Endodermal cell (in vitro differentiated cells): ENCODE measurements around the gene CFAP69. TPM values are rescaled to one million over a fixed set of nuclear protein-coding genes. Genes with fewer than 3 reads are reported as not detected.

Experiments
- DNase-seq: peaks from one replicate; pipeline ENCODE4 v3.0.0-alpha.2; 2017
- H3K27ac ChIP-seq: 2 replicates; pipeline ENCODE4 v1.5.1; 2013; ENCODE audit warnings: mild to moderate bottlenecking, low read depth, low read length, moderate library complexity
- H3K27me3 ChIP-seq: 2 replicates; pipeline ENCODE4 v1.6.1; 2013; ENCODE audit warnings: mild to moderate bottlenecking, low read length, moderate library complexity; ENCODE audit not compliant: insufficient read depth, control insufficient read depth, poor library complexity, severe bottlenecking
- H3K36me3 ChIP-seq: 2 replicates; pipeline ENCODE4 v1.7.0; 2013; ENCODE audit warnings: mild to moderate bottlenecking, low read length, moderate library complexity; ENCODE audit not compliant: control insufficient read depth, insufficient read depth
- H3K4me1 ChIP-seq: one replicate; pipeline ENCODE4 v1.7.0; 2013; ENCODE audit warnings: low read length; ENCODE audit not compliant: control insufficient read depth, insufficient read depth
- H3K4me3 ChIP-seq: 2 replicates; pipeline ENCODE4 v1.5.1; 2013; ENCODE audit warnings: mild to moderate bottlenecking, low read length, moderate library complexity
- H3K9ac ChIP-seq: 2 replicates; pipeline ENCODE4 v1.6.1; 2013; ENCODE audit warnings: mild to moderate bottlenecking, low read length, moderate library complexity; ENCODE audit not compliant: poor library complexity, severe bottlenecking; ENCODE audit errors: extremely low read depth
- H3K9me3 ChIP-seq: 2 replicates; pipeline ENCODE4 v1.6.1; 2013; ENCODE audit warnings: mild to moderate bottlenecking, low read length, moderate library complexity; ENCODE audit not compliant: control insufficient read depth
- H3K27ac Mint-ChIP-seq: 2 replicates; pipeline ENCODE4 v1.8.0; 2020; ENCODE audit warnings: mixed read lengths
- H3K27me3 Mint-ChIP-seq: 2 replicates; pipeline ENCODE4 v1.8.0; 2021; ENCODE audit warnings: mild to moderate bottlenecking, mixed read lengths; ENCODE audit not compliant: insufficient read depth
- H3K36me3 Mint-ChIP-seq: 2 replicates; pipeline ENCODE4 v1.8.0; 2020; ENCODE audit warnings: low read depth, mixed read lengths
- H3K4me1 Mint-ChIP-seq: 2 replicates; pipeline ENCODE4 v1.8.0; 2020; ENCODE audit warnings: mixed read lengths
- H3K4me3 Mint-ChIP-seq: 2 replicates; pipeline ENCODE4 v1.8.0; 2020; ENCODE audit warnings: mild to moderate bottlenecking, moderate library complexity, mixed read lengths
- H3K9me3 Mint-ChIP-seq: 2 replicates; pipeline ENCODE4 v1.8.0; 2020; ENCODE audit warnings: mild to moderate bottlenecking, mixed read lengths
- WGBS, 2 experiments: methylation state at CpG; one replicate each; pipeline versions ENCODE4 v1.1.5 to v1.1.7; 2013; ENCODE audit warnings: missing lambda C conversion rate in 2 of 2, mixed read lengths in 1 of 2; ENCODE audit not compliant: insufficient coverage in 1 of 2, insufficient read length in 1 of 2; 5-methylcytosine and 5-hydroxymethylcytosine counted together
- total RNA-seq, 2 donors: library from RNA; stranded (reverse); fragmentation: NEBNext Ultra II Directional in 1 of 2; extraction: Animal tissue kit (Norgen Biotek cat#: 25700) in 1 of 2; gene quantifications; 2 replicates in 1 of 2; 3 replicates in 1 of 2; pipeline ENCODE4 v1.2.1, GENCODE V29; 2021
- TF ChIP-seq, protein P1 (sequence below): fragments of 200-600 bp; sonication (generic); conservative IDR thresholded peaks from 2 replicates; pipeline ENCODE4 v1.5.0; 2021; ENCODE audit warnings: antibody characterized with exemption, mild to moderate bottlenecking

CFAP69 gene
- total RNA-seq, 2 donors from 2014 or later, result 4.9 to 6.6 TPM

DNA sequence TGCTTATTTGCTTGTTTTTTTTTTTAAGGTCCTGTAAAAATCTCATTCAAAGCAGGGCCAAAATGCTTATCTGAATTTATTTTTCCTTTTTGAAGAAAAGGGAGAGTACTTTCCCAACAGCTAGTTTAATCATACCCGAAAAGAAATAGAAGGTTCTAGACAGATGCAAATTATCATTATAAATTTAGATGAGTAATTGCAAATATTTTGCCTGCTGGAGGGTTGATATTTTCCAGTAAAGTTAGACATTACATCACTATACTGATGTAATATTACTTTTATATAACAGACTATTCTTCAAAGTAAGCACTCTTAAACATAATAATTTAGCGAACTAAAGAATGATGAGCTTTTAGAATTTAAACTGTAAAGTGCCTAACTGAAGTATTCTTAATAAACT lies 14.1 kb upstream of the CFAP69 start:
- Mint-ChIP-seq H3K27ac (no peak overlapping the region), H3K4me1 (peaks cover 16% of the 10 kb centered on the region), H3K9me3 (no peaks in the 10 kb centered on the region), H3K36me3 (no peaks in the 10 kb centered on the region), H3K27me3 (no peaks in the 10 kb centered on the region), H3K4me3 (no peak overlapping the region)
- Histone ChIP-seq H3K27ac (no peak overlapping the region), H3K27me3 (no peaks in the 10 kb centered on the region), H3K36me3 (no peaks in the 10 kb centered on the region), H3K4me1 (peaks cover 10% of the 10 kb centered on the region), H3K4me3 (no peak overlapping the region), H3K9ac (no peak overlapping the region), H3K9me3 (no peaks in the 10 kb centered on the region)
- no CpG with 5 or more reads among the region's 2 CpGs for WGBS, 2 experiments
- TF ChIP-seq, protein P1, sequence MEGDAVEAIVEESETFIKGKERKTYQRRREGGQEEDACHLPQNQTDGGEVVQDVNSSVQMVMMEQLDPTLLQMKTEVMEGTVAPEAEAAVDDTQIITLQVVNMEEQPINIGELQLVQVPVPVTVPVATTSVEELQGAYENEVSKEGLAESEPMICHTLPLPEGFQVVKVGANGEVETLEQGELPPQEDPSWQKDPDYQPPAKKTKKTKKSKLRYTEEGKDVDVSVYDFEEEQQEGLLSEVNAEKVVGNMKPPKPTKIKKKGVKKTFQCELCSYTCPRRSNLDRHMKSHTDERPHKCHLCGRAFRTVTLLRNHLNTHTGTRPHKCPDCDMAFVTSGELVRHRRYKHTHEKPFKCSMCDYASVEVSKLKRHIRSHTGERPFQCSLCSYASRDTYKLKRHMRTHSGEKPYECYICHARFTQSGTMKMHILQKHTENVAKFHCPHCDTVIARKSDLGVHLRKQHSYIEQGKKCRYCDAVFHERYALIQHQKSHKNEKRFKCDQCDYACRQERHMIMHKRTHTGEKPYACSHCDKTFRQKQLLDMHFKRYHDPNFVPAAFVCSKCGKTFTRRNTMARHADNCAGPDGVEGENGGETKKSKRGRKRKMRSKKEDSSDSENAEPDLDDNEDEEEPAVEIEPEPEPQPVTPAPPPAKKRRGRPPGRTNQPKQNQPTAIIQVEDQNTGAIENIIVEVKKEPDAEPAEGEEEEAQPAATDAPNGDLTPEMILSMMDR, result no peak
- no peak for DNase-seq

DNA sequence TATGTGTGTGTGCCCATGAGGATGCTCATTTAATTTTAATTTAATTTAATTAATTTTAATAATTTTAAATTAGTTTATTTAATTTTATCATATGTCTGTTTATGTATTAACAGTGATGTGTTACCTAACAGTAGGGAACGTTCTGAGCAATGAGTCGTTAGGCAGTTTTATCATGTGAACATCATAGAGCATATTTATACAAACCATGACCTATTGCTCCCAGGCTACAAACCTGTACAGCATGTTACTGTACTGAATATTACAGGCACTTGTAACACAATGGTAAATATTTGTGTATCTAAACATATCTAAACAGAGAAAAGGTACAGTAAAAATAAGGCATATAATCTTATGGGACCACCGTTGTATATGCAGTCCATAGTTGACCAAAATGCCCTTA lies 13.7 kb upstream of the CFAP69 start:
- H3K27ac Mint-ChIP-seq, result no peak overlapping the region
- Histone ChIP-seq H3K9ac (no peak overlapping the region), H3K4me3 (no peak overlapping the region), H3K9me3 (no peaks in the 10 kb centered on the region), H3K27me3 (no peaks in the 10 kb centered on the region), H3K36me3 (no peaks in the 10 kb centered on the region), H3K4me1 (peaks cover 10% of the 10 kb centered on the region), H3K27ac (no peak overlapping the region)
- DNase-seq, result no peak
- no peaks in the 10 kb centered on the region for H3K27me3 Mint-ChIP-seq
- 100% methylated on average over 3 of the region's 3 CpGs; no CpG with 5 or more reads in 1 of the 2 experiments for WGBS, 2 experiments
- TF ChIP-seq, protein P1, result no peak
- H3K4me1 Mint-ChIP-seq, result peaks cover 16% of the 10 kb centered on the region
- H3K4me3 Mint-ChIP-seq, result no peak overlapping the region
- H3K36me3 Mint-ChIP-seq, result no peaks in the 10 kb centered on the region
- no peaks in the 10 kb centered on the region for H3K9me3 Mint-ChIP-seq

GRCh38 chr7:90232430-90232829 lies 12.5 kb upstream of the CFAP69 start:
- H3K9ac ChIP-seq, result no peak overlapping the region
- H3K9me3 Mint-ChIP-seq, result no peaks in the 10 kb centered on the region
- DNase-seq, result no peak
- H3K36me3 ChIP-seq, result no peaks in the 10 kb centered on the region
- H3K36me3 Mint-ChIP-seq, result no peaks in the 10 kb centered on the region
- peaks cover 9% of the 10 kb centered on the region for H3K4me1 Mint-ChIP-seq
- H3K4me3 Mint-ChIP-seq, result no peak overlapping the region
- no peaks in the 10 kb centered on the region for H3K27me3 Mint-ChIP-seq
- TF ChIP-seq, protein P1, result no peak
- no peak overlapping the region for H3K27ac Mint-ChIP-seq
- no peaks in the 10 kb centered on the region for H3K27me3 ChIP-seq
- 85 to 91% methylated on average over 3 to 5 of the region's 5 CpGs for WGBS, 2 experiments
- H3K27ac ChIP-seq, result no peak overlapping the region
- no peak overlapping the region for H3K4me3 ChIP-seq
- no peaks in the 10 kb centered on the region for H3K9me3 ChIP-seq
- H3K4me1 ChIP-seq, result peaks cover 7% of the 10 kb centered on the region
